GM18861 (cell line): Measurements from ENCODE around the gene TNK2.

Source experiments
- ATAC-seq: cut with Tn5 transposase; IDR thresholded peaks from one replicate; pipeline ENCODE4 v1.9.1; 2021; ENCODE audit not compliant: unreplicated experiment

Gene TNK2

DNA sequence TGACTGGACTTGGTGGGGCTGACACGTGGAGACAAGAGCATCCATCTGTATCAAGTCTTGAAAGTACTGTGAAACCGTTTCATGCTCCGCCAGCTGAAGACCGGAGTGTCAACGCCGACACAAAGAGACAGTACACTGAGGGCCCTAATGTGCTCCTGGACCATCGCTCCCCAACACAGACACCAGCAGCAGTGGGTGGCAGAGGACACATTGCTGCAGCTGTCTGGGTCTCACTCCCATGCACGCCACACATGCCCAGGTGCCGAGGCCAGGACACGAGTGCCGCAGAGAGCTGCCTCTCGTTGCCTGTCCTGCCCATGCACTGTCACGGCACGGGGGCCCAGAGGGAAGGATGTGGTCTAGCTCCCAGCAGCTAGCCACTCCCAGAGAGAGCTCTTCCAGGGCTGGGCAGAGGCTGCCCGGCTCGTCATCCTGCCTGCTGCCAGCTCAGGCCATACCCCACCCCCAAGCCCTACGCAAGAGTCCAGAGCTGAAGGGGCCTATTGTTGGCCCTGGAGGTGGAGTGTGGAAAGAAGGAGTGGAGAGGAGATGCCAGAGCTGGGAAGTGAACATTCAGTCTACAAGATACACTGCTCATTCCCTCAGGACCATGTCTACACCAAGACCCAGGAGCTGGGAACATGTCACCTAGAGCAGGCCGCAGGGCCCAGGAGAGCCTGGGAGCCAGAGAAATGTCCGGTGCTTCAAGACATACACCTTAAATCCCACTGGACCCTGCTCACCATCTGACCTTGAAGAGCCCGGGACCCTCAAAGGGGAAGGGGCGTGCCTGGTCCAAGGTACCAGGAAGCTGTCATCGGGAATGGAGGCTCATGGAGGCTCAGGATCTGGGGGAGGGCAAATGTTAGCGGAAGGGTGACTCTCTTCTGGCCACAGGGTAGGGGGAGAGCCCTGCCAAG lies 7.7 kb downstream of the TNK2 start:
- ATAC-seq, result peak; percentile 33

DNA sequence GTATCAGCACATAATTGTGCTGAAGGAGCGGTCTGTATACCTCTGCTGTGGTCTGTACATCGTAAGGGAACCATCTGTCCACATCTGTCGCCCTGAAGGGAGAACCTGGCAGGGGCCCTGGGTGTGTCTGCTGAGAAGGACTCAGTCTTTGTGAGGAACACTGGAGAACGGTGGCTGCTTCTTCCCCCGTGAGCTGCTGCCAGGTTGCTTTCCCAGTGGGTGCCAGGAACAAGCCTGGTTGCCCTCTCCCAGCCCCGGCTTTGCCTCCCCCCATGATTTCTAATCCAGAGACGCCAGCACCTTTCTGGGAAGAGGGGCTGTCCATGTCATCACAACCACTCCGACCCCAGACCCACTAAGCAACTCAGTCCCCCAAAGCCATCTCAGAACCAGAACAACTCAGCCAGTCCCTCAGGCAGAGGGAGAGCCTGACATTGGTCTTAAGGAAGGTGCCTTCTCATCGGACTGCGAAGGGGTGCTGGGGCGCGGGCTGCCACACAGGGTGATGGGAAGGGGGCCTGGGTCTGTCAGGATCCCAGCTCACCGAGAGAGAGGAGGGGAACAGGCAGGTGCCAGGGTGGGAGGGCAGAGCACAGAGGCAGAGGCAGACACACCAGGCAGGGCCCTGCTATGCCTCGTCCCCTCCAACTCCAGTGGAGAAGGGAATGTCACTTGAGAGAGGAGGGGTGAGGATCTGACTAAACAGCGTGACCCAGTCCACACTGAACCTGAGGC lies 8.5 kb downstream of the TNK2 start:
- no peak for ATAC-seq

DNA sequence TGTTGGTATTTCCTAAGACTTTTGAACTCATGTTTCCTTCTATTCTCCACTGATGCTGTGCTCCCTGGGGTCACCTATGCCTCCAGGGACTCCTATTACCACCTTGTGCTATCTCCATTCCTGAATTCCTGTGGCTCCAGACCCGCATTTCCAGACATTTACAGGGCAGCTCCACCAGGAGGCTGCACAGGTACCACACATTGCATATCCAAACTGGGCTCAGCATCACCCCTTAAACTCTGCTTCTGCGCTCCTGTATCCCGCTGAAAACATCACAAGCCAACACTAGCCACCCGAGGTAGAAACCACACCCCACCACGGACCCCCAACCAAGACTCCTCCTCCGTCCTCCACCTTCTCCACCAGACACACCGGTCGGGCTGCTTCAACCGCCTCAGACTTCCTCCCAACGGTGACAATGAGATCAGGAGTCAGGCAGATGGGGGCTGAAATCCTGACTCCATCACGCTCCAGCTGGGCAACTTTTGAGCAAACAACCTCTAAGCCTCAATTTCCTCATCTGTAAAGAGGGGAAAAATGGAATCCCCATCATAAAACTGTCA lies 10.4 kb downstream of the TNK2 start:
- no peak for ATAC-seq

DNA sequence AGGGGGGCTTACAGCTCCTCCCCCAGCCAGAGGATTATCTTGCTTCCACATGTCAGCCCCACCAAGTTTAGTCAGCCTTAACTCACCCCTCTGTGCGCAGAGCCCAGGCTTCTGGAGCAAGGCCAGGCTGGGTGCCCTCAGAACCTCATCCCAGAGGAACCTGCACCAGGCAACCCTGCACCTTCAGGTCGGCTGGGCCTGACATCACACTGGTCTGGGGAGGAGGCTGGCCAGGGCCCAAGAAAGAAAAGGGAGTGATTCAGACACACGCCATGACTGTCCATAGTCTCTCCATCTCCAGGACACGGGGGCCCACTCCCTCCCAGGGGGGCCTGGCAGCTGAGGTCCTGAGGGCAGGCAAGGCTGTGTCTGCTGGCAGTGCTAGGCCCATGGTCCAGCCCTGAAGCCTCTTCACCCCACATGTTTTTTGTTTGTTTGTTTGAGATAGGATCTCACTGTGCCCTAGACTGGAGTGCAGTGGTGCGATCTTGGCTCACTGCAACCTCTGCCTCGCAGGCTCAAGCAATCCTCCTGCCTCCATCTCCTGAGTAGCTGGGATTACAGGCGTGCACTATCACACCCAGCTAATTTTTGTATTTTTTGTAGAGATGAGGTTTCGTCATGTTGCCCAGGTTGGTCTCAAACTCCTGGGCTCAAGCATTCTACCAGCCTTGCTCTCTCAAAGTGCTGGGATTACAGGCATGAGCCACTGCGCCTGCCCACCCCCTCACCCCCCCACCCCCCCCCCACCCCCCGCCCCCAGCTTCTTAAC lies 11.1 kb downstream of the TNK2 start:
- no peak for ATAC-seq

DNA sequence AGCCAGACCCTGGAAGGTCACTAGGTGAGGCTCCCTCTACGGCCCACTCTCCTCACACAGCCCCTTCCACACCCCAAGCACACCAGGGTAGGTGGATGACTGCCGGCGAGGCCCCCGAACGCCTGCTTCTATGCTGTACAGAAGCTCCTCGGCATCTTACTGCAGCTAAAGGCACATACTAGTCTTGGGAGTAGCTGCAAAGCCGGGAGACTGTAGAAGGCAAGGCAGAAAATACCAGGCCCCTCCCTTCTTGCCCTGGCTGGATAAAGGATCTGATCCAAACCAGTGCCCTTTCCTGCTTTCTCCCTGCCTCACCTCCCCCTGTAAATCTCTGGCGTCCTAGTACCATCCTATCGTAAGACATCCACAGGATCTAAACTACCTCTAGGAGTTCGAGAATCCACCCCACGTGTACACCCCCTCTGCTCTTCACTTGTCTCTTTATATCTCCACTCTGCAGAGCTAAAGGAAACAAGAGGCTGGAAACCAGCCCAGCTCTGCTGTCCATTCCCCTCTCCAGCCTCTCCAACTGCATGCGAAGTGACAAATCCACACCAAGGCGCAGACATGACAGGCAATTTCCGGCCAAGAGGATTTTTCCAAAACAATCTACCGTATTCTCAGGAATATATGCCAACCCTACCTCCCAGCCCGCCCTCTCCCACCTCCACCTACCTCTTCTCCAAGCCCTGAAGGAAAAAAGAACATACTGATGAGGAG lies 11.8 kb downstream of the TNK2 start:
- ATAC-seq, result no peak

DNA sequence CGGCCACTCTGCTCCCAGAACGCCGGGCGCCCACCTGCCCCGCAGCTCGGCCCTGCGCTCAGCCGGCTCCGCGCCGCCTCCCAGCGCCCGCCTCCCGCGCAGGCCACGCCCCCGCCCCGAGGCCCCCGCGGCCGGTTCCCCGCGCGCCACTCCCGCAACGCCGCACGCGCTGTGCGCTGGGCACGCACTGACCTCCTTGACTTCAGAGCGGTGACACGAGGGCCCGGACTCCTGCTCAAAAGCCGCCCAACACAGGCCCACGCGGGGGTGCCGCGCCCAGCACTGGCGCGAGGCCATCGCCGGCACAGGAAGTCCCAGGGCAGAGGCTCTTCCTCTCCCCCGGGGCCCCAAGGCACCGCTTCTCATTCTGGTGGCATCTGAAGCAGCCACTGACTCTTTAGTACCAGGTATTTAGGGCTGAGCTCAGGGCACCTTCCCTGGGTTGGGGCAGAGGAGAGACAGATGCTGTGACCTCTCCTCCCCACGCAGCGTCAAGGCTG lies 12.4 kb downstream of the TNK2 start:
- ATAC-seq, result peak; percentile 41

DNA sequence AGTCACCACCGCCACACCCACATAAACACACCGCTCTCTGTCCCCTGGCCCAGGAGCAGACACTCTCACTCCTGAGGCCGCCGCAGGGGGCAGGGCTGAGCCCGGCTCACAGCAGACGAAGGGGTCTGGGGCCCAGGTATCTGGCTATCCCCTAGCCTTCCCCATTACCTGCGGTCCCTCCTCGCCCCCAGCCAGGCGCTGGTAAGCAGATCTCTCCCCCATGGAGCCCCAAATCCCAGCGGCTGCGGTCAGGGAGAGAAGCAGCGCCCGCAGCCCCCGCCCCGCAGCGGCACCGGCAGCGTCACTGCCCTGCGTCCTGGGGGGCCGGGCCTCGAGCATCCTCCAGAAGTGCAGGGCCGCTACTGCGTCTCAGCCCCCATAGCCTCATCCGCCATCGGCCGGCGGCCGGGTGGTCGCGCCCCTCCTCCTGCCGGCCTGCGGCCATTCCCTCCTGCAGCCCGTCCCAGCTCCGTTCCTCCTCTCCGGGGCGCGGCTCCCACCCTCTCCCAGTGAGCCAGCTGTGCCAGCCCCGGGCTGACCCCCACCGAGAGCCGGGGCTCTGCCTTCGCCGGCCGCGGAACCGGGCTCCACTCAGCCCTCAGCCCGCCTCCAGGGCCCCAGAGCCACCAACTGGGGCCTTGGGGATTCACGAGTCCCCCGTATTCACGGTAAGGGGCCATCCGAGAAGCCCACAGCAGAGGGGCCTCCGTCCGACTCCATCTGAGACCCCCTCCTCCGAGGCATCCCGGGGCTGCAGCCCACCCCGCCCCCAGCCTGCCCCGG lies 13.1 kb downstream of the TNK2 start:
- no peak for ATAC-seq

DNA sequence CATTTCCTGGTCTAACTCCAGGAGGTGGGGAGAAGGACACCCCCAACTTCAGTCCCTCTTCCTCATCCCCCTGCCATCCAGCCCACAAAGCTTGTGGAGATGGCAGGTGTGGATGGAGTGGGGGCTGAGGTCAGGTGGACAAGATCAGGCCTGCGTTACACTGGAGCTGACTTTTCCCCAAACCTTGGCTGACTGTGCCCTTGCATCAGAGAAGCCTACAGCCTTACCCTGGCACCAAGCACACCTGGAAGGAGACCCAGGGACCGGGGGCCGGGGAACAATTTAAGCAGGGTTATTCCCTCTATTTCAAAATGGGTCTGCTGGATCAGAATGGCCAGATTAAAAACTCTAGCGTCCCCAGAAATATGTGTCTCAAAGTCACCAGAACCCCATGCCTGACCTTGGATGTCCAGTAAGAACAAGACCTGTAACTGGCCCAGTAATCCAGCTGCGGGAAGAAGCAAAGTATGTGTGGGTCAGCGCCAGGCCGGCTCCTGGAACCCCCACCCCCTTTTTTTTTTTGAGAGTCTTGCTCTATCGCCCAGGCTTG lies 14.4 kb downstream of the TNK2 start:
- no peak for ATAC-seq

DNA sequence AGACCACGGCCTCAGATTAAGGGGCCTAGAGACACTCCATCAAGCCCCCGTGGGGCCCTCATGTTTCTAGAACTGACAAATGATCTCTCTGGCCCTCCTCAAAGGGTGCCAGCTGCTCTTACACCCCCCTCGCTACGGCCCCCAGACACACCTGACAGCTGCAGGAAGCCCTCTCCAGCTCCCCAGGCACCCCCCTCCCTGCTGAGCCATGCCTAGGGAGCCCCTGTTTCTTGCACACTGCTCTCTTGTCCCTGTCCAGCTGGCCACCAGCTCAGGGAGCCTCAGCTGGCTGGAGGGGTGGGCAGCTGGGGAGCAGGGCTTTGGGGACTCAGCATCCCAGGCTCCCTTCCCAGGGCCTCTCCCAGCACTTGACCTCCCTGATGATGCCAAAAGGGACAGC lies 14.8 kb downstream of the TNK2 start:
- no peak for ATAC-seq

DNA sequence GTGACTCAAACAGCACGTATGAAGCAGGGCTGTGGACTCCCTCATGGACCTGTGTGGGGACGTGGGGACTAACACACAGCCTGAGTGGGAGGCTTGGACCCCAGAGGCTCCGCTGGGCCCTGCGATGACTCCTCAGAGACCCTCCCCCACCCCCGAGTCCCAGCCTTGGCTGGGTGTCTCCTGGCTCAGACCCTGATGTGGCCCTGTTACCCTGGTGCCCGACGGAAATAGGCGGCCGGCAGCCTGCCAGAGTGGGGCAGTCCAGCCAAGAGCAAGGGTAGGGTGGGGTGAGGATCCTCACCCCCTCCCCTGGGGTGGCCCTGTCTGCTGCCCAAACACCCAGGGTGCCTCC lies 15.3 kb downstream of the TNK2 start:
- no peak for ATAC-seq

DNA sequence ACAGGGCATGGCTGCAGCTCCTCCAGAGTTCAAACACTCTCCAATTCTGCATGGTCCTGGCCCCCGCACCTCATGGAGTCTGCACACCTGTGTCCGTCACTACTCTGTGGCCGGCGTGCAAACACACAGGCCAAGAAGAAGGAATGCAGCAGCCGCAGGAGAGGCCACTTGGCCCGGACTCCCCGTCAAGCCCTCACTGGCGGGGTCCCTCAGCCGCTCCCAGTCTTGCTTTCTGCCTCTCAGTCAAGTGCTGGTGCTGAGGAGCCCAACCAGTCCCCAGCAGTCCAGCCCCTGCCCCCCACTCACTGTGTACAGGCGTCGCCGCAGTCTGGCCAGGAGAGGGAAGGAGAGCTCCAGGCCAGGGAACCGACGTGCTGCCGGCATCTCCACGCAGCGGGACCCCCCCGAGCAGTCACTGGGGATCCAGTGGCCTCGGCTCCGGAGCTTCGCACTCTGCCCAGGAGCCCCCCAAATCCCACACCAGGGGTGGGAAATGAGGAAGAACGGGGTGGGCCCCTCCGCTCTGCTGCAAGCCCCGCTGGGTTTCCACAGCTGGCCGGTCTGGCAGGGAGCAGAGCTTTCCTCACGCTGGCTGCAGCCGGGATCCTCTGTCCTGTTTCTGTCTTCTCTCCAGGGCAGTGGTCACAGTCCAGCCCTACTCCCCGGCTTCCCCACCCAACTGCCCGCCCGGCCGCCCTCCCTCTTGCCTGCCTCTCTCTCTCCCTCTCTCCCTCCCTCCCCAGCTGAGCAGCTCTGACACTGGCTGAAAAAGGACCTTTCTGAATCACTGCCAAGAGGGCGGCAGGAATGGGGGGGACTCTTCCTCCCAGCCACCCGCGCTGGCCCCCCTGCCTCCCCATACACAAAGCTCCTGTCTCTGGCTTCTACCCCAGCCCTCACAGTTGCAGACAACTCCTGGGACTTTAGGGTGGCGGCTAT lies 16.0 kb downstream of the TNK2 start:
- no peak for ATAC-seq

DNA sequence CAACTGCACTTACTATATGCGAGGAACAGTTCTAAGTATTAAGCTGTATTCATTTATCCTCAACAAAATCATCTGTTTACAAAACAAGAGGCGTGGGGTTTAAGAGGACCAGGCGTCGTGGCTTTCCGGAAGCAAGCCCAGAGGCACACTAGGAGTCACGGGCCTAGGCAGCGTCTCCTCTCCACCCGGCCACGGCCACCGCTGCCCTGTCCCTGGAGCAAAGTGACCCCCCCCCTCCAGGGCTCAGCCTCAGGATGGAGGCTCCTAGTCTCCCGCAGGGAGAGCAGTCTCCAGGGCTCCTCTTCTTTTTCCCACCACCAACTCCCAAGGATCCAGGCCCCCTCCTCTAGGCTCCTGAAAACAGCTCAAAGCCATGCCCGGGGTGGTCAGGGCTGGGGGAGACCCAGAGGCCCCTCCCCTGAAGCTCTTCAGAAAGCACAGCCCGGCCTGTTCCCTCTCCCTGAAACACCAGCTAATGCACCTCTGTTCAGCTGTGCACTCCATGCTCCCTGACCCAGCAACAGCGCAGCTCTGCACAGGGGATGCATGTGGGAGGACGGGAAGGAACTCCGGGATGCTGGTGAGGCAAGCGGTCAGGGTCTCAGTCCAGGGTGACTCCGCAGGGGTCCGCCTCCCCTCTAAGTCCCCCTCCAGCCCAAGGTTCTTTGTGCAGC lies 16.8 kb downstream of the TNK2 start:
- no peak for ATAC-seq

DNA sequence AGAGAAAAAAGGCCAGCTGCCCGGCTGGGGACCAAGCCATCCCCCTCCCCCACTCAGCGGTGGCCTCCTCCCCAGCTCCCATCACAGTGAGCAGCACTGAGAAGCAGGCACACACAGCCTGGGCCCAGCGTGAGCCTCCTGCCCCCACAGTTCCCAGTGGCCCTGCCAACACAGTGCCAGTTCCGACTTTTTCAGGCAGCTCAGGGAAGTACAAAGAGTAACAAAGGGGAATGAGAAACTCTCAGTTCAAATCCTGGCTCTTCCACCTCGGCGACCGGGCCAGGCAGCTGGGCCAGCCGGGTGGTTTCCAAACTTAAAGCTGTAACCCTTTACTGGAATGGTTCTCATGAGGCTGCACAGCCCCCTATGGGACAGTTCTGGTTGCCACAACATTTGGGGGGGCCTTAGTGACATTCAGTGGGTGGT lies 18.5 kb downstream of the TNK2 start:
- no peak for ATAC-seq

DNA sequence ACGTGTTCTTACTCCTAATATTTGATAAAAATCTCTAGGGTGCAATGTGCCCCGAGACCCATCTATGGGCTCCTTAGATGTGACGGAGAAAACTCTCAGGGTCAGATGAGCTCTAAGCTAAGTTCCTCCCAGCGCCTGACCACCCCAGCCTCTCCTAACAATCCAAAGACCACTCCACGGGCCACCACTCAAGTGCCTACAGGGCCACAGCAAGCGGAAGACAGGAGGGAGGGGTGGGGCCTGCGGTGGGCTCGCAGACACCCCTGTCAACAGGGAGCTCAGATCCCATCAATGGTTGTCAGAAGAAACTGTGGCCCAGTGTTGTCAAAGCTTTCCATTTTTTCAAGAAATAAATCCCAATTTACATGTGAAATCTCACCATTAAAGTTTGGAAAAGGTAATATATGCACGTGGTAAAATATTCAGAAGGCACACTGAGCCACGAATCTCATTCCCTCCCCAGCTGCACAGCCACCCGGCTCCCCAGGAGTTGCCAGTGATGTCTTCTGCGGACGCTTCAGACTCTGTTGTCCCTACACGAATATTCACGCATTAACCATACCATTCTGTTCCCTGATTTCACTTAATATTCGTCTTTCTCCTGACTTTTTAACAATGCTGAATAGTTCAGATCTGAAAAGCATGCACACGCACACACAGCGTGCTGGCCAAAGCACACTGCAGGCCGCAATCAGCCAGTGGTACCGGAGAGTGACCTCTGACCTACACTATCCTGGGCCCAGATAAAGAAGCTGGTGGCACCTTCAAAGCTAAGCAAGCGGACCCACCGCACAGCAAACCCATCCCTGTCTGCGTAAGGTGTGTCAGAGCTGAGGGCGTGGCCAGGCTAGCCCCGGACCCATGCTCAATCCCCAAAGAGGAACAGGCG lies 19.1 kb downstream of the TNK2 start:
- no peak for ATAC-seq

DNA sequence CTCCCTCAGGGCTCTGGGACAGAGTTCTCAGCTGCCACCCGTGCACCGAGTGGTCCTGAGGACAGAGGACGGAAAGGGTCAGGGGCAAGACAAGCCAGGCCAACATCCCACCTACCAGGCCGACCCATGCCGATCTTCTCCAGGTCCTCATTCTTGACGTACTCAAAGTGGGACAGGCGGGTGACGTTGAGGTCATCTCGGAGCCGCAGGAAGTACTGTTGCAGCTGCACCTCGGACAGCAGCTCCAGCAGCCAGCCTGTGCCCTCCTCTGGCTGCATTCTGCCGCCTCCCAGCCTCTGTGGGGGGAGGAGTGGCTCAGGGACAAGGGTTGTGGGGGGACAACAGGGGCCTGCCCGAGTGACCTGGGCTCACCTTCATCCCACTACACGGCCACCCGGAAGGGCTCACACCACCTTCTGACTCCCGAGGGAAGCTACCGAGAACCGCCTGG lies 20.0 kb downstream of the TNK2 start:
- ATAC-seq, result no peak

DNA sequence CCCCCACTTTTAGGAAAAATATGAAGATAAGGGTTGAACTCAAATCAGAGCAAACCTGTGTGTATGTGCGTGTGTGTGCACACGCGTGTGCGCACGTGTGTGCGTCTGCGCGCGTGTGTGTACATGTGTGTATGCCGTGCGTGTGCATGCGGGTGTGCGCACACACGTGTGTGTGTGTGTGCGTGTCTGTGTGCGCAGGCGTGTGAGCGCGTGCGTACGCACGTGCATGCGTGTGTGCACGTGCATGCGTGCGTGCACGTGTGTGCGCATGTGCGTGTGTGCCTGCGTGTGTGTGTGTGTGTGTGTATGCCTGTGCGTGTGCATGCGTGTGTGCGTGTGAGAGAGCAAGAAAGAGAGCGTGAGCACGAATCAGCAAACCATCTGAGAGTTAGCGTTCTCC lies 20.7 kb downstream of the TNK2 start:
- no peak for ATAC-seq
